ENCODE measurements around the gene TTC7B. TPM values are rescaled to one million over a fixed set of nuclear protein-coding genes. Genes with fewer than 3 reads are reported as not detected.

TTC7B gene
- total and polyA plus RNA-seq, 9 of the 15 experiments (the other 6 are each of a cell fraction or from before 2014, with no cell fraction given): 2.2 to 77.2 (median 36.7) TPM

DNA sequence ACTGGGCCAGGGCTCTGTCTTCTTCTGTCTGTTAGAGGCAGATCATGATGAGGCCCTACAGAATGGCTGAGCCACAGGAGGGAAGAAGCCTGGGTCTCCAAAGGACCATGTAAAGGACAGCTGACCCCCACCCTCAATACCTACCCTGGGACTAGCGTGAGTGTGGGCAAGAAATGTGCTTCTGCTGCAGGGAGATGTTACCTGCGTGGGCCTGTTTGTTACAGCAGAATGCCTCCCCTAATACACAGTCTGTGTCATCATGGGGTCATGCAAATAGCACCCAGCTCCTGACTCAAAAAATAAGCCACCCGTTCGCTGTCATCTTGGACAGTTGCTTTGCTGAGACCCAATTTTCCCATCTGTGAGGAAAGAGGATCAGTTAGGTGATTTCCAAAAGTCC is 328.8 kb downstream of the TTC7B start:
- no peak overlapping the region for H2AFZ ChIP-seq (ENCODE audit: low read depth, low read length)
- H3K79me2 ChIP-seq (ENCODE audit: control insufficient read depth, insufficient read depth, low read length): no peaks in the 10 kb centered on the region
- H3K4me3 ChIP-seq: no peak overlapping the region
- no peak overlapping the region for H3K27ac ChIP-seq (ENCODE audit: extremely low read depth, low read depth, low read length)
- H3K9me3 ChIP-seq (replicated peaks; ENCODE audit: control insufficient read depth, insufficient read depth, low read depth, low read length): no peaks in the 10 kb centered on the region
- POLR2A ChIA-PET: no interaction called here
- no TSS peak for BruUV-seq (replicated peaks)
- no peak for FAIRE-seq
- no peaks in the 10 kb centered on the region for H3K36me3 ChIP-seq (ENCODE audit: control insufficient read depth, insufficient read depth, low read length)
- peaks cover 0 to 21% of the 10 kb centered on the region in 2 experiments; a peak in 3 of 5 replicates for H3K27me3 ChIP-seq (ENCODE audit: control insufficient read depth in 2 of 2, insufficient read depth in 2 of 2, low read length in 2 of 2)
- intact Hi-C loops (cut with micrococcal nuclease) (no loop called here), in situ Hi-C loops (cut with MboI) (no loop called here)
- no peak overlapping the region for H3K9ac ChIP-seq (ENCODE audit: insufficient read depth in 1 of 2, low read depth in 2 of 2, low read length in 2 of 2)
- no peaks in the 10 kb centered on the region for H4K20me1 ChIP-seq (replicated peaks; ENCODE audit: control insufficient read depth, insufficient read depth, low read length)
- WGBS (ENCODE audit: insufficient coverage, low coverage, missing lambda C conversion rate): 0% methylated on average over 4 of the region's 4 CpGs
- no peak for DNase-seq (ENCODE audit: extremely low read depth in 1 of 4, low spot score in 3 of 4)
- no peak overlapping the region for H3K4me2 ChIP-seq (ENCODE audit: insufficient read depth, low read length)
- ATAC-seq: no peak
- H3K9me1 ChIP-seq (ENCODE audit: control insufficient read depth, insufficient read depth, low read length): no peaks in the 10 kb centered on the region
- peaks cover 0 to 4% of the 10 kb centered on the region in 2 experiments; a peak in 1 of 5 replicates for H3K4me1 ChIP-seq (replicated peaks in 1 of 2; ENCODE audit: control insufficient read depth in 2 of 2, insufficient read depth in 2 of 2, low read length in 2 of 2)
- no peak for TF ChIP-seq ZNF408 (CRISPR knock-in tag; IDR thresholded peaks at IDR 0.05; ENCODE audit: low read depth)
- peak; percentile 86 for TF ChIP-seq ZNF12 (CRISPR knock-in tag; IDR thresholded peaks at IDR 0.05)
- CTCF ChIA-PET (ENCODE audit: low intra/inter-chr PET ratio): no interaction called here

DNA sequence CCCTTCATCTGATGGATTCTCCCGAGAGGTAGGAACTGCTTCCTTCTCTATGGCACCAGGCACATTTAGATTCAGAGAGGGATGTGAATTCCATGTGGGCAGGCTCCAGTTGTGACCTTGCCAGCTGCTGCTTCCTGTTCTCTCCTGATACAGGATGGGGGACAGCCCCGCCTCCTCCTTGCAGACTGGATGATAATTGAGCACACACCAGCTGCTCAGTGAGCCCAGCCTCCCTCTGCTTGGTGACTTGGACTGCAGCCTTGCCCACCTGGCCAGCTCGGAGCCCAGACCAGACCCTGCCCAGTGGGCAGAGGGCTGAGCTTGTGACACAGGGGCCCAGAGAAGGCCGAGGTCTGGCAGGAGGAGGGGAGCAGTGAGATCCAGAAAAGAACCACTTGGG is 329.2 kb downstream of the TTC7B start:
- Histone ChIP-seq H3K4me3 (no peak overlapping the region), H4K20me1 (replicated peaks; ENCODE audit: control insufficient read depth, insufficient read depth, low read length) (no peaks in the 10 kb centered on the region), H3K9me3 (replicated peaks; ENCODE audit: control insufficient read depth, insufficient read depth, low read depth, low read length) (no peaks in the 10 kb centered on the region), H3K79me2 (ENCODE audit: control insufficient read depth, insufficient read depth, low read length) (no peaks in the 10 kb centered on the region), H3K9ac (ENCODE audit: insufficient read depth in 1 of 2, low read depth in 2 of 2, low read length in 2 of 2) (no peak overlapping the region), H3K9me1 (ENCODE audit: control insufficient read depth, insufficient read depth, low read length) (no peaks in the 10 kb centered on the region), H3K27ac (ENCODE audit: extremely low read depth, low read depth, low read length) (no peak overlapping the region), H2AFZ (ENCODE audit: low read depth, low read length) (no peak overlapping the region), H3K4me2 (ENCODE audit: insufficient read depth, low read length) (no peak overlapping the region), H3K27me3 (ENCODE audit: control insufficient read depth in 2 of 2, insufficient read depth in 2 of 2, low read length in 2 of 2) (peaks cover 0 to 21% of the 10 kb centered on the region in 2 experiments; a peak in 3 of 5 replicates), H3K4me1 (replicated peaks in 1 of 2; ENCODE audit: control insufficient read depth in 2 of 2, insufficient read depth in 2 of 2, low read length in 2 of 2) (peaks cover 0 to 4% of the 10 kb centered on the region in 2 experiments; a peak in 1 of 5 replicates), H3K36me3 (ENCODE audit: control insufficient read depth, insufficient read depth, low read length) (no peaks in the 10 kb centered on the region)
- ChIA-PET CTCF (ENCODE audit: low intra/inter-chr PET ratio) (no interaction called here), POLR2A (interaction anchor here (0.6 kb wide), 1 partner anchor 24 kb away, joined by 4 read pairs; no protein-coding TSS in a partner anchor)
- no TSS peak for BruUV-seq (replicated peaks)
- in situ Hi-C loops (cut with MboI) (no loop called here), intact Hi-C loops (cut with micrococcal nuclease) (no loop called here)
- DNase-seq (ENCODE audit: extremely low read depth in 1 of 4, low spot score in 3 of 4) (no peak), FAIRE-seq (no peak), ATAC-seq (no peak)
- TF ChIP-seq, protein P1, sequence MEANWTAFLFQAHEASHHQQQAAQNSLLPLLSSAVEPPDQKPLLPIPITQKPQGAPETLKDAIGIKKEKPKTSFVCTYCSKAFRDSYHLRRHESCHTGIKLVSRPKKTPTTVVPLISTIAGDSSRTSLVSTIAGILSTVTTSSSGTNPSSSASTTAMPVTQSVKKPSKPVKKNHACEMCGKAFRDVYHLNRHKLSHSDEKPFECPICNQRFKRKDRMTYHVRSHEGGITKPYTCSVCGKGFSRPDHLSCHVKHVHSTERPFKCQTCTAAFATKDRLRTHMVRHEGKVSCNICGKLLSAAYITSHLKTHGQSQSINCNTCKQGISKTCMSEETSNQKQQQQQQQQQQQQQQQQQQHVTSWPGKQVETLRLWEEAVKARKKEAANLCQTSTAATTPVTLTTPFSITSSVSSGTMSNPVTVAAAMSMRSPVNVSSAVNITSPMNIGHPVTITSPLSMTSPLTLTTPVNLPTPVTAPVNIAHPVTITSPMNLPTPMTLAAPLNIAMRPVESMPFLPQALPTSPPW (CRISPR knock-in tag; IDR thresholded peaks at IDR 0.05): peak; percentile 48
- TF ChIP-seq ZNF354B (CRISPR knock-in tag; IDR thresholded peaks at IDR 0.05): no peak
- WGBS (ENCODE audit: insufficient coverage, low coverage, missing lambda C conversion rate): 5% methylated on average over 3 of the region's 4 CpGs

Data from K562 (cell line).